ENCODE results near the gene LRBA.

LRBA gene

DNA sequence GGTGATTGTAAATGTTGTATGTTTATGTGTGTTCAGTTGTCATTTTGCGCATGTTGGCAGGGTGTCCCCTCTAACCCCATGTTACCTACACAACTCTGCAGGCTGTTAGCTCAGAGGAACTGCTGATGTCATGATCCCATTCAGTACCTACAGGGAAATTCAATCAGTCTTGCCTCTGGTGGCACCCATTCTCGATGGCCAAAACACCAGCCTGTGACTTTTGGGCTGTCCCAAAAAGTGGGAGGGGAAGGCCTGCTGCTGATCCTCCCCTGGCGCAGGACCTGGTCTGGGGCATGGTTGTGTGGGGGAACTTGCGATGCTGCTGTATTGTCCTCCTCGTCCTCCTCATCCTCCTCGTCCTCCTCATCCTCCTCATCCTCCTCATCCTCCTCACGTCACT, 762.3 kb downstream of the LRBA start:
- no peak for DNase-seq

DNA sequence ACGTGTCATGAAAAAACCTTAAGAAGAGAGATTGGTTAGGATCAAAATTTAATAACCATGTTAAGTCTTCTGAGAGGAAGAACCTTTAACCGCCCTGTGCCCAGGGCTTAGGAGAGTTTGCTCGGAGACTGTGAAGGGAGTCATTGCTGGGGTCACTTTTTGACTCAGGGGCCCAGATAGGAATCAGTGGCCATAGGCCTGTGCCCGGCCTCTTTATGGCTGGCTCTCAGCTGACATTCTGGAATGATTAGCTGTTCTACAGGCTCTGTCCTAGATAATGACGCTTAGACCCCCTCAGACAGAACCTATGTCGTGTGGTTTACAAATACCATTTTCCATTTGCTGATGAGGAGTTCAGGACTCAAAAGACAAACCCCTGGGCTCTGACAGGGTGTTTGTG, 762.8 kb downstream of the LRBA start:
- no peak for DNase-seq

DNA sequence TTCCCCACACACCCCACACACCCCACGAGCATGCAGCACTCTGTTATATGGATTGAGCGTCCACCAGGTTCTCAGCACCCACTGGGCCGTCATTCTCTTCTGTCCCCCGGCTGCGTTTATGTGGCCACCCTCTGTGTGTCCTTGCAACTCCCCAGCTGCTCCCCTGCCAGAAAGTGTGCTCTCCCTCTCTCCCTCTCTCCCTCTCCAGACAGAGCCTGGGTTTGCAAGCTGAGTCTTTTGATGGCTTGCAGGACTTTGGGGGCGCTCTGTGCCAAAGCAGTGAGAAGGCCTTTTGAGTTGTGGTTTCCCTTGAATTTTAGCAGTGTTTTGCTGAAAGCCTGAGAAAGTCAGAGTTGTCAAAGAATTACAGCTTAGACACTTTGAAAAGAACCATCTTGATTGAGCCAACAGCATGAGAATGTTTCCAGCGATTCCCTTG, 763.3 kb downstream of the LRBA start:
- DNase-seq, result no peak

DNA sequence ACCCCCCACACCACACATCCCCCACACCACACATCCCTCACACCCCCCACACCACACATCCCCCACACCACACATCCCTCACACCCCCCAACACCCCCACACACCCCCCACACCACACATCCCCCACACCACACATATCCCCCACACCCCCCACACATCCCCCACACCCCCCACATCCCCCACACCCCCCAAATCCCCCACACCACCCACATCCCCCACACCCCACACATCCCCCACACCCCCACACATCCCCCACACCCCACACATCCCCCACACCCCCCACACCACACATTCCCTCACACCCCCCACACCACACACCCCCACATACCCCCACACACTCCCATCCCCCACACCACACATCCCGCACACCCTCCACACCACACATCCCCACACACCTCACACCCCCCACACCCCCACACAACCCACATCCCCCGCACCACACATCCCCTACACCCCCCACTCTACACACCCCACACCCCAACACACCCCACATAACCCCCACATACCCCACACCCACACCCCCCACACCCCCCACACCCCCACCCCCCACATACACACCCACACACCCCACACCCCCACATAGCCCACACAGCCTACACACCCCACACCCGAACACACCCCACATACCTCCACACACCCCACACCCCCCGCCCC, 764.0 kb downstream of the LRBA start:
- DNase-seq, result no peak

DNA sequence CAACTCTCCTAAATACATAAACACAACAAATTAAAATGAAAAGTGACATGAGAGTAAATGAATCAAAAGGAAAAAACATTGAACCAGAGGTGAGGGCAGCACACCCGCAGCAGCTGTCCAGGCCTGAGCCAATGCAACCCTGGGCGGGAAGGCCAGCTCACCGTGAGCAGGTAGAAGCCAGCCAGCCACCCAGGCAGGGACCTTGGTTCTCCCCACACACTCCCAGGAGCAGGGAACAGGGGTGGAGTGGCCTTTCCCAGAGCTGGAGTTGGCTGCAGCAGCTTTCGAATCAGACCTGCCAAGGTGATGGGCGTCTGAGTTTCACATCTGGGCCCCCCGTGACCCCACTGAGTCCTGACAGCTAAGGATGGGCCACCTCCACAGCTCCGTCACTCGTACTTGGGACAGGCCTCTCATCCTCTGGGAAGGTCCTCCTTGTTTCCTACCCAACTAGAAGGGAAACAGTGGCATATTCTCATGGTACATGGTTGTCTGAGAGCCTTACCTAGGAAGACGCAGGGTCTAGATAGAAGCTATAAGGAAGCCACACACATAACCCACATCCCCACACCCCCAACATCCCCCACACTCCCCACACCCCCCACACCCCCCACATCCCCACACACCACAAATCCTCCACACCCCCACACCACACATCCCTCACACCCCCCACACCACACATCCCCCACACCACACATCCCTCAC, 764.6 kb downstream of the LRBA start:
- DNase-seq, result no peak

DNA sequence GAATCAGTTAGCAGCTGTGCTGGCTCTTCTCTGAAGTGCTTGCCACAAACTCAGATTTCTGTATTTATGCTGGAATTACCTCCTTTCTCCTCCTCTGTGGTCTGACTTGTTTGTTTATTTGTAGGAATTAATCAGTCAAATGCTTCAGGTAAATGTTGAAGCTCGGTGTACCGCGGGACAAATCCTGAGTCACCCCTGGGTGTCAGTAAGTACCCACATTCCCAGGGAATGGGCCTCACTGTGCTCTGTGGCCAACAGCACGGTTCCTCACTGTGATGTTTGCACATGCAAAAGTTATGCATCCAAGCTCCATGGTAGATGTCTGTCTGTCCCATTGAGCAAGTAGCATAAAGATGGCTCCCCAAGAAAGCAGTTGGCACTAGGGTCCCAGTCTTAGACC, 766.9 kb downstream of the LRBA start:
- DNase-seq, result no peak

DNA sequence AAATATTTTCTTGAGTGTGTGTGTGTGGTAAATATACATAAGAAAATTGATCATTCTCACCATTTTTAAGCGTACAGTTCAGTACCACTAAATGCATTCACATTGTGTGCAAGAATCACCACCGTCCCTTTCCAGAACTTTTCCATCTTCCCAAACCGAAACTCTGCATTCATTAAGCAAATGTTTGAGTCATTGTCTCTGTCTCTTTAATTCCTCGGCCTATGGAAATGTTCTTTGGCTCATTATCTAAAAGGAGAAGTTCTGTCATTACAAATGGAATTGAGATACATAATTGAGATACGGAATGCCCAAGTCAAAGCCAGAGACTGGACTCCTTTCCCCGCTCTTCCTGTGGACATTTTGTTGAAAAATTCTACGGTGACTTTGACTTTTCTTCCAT, 767.9 kb downstream of the LRBA start:
- no peak for DNase-seq

DNA sequence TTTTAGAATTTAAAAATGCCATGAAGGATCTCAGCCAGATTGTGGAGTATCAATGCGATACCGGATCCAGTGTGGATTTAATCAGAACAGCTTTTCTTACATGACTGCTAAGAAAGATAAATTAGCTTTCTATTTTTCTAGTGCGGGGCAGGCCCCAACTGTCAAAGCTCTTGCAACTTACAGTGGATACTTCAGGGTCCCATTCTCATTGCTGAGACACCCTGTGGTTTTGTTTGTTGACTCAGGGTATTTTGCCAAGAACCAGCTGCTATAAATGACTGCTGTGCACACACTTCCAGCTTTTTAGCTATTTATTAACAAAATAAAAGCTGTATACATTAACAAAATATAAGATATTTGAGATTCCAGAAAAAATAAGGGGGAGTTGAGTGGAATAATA, 770.5 kb downstream of the LRBA start:
- no peak for DNase-seq

DNA sequence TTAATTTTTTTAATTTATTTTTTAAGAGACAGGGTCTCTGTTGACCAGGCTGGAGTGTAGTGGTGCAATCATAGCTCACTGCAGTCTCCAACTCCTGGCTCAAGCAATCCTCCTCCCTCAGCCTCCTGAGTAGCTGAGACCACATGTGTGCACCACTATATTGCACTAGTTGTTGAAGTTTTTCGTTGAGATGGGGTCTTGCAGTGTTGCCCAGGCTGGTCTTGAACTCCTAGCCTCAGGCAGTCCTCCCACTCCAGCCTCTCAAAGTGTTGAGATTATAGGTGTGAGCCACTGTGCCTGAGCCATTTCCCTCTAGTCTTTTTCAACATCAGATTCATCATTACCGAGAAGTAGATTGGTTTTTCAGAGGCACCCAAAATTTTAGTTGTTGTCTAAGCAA, 771.2 kb downstream of the LRBA start:
- no peak for DNase-seq

DNA sequence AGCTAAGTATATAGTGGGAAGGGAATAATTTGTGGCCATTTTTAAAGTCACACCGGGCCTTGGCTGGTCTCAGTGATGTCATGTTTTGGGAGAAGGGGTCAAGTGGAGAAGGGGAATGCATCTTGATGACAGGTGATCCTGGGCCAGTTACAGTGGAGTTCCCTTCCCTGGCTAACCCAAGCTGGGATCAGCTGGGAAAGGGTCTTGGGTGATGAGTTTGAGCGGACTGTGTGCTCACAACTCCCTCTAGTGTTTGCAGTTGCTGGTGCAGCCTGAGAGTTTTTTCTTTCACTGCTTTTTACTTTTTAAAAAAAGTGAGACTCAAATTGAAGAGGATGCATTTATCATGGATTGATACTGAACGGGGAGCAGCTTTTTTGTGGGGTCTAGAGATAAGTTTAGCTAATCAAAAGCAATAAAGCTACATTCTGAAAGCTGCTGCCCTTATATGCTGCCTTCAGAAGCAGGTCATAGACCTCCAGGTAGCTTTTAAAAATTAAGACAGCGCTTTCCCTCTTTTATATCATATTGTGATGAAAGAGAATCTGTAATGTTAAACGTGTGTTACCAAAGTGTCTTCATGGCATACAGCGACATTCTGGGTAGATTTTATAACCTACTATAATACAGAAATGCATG, 772.1 kb downstream of the LRBA start:
- no peak for DNase-seq

DNA sequence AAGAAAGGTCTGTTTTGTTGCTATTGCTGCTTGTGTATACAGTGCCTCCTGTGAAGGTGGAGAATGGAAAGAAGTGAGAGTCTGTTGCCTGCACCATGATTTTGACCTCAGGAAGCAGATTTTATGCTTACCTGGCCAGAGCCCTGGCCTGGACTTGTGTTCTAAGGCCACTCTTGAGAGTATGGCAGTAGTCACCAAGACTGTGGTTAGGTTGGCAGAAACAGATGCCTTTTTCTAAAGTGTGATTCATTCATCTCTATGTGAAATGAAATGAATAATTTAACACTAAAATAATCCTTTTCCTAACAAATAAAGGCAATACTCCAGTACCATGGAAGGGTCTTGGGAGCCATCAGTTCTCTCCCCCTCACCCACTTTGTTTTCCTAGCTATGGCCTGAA, 775.1 kb downstream of the LRBA start:
- DNase-seq, result no peak

DNA sequence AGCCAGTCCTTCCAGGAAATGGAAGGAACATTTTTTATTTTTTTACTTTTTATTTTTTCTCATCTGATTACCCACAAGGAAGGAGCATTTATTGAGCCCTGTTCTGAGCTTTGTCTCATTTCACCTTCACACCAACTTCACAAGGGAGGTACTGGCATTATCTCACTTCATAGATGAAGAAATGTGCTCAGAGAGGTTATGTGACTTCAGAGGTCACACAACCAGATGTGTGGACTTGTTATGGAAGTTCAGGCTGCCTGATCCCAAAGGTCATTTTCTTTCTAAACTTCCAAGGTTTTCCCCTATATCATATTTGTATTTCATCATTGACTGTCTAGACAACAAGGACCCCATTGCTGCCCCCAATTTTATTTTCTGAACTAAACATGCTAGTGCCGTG, 776.5 kb downstream of the LRBA start:
- no peak for DNase-seq

DNA sequence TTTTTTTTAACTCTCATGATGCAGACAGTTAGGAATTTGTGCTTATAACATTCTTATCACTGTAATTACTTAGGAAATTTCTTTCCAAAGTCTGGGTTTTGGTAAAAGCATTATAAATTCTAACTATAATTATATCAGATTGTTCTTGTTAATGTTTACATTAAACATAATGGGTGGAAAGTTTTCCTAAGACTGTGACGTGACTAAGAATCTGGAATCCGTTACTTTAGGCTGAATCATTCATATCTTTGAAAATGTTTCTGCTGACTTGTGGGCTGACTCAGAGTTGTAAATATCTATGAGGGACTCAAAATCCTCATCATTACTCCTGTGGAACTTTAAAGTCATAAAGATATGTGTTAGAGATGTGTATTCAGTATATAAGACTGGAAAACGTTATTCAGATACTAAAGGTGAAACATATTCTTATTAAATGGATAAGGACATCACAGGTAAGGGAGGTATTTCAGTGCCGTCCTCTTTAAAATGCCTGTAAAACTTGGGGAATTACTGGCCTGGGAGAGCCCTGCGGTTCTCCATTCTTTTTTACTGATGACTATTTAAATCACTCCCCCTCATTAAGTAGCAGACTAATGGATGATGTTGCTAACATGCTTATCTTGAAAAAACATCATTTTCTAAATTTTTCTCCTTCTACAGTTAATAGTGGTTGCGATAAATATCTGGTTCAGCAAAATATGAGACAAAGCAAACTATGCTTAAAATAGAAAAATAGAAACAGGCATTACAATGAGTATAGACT, 777.8 kb downstream of the LRBA start:
- DNase-seq, result no peak

DNA sequence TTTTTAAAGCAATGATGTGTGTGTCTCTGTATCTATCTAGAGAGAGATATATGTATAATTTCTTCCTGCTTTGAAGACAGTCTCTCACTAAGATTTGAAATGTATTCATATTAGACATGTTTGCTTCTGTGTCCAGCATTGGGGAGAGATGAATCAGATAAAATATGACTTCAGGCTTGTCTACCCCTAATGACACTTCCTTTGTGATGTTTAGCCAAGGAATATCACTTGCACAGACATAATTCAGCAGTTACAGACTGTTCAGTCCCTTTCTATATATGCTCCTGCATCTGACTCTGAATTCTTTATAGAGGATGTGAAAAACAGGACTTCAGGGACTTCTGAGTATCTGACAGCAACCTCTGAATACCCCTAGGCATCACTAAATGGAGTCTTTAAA, 778.5 kb downstream of the LRBA start:
- no peak for DNase-seq

DNA sequence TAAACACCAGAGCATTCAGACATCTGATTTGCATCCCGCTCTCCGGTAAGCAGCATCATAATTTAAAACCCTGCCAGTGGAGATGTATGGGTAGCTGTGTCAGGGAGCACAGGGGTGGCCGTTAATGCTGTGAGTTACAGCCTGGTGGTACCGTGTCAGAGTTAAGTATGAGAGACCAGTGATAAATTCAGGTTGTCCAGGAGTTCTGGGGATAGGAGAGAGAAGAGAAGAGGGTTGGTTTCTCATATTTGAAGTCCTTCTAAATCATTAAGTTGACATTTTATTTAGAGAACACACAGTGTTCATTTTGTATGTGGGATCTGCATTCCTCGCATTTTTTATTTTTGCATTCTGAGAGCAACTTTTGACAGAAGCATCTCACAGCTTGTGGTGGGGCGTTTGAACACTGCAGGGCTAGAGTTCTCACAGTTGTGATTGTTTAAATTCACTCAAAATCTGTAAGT, 779.2 kb downstream of the LRBA start:
- DNase-seq, result no peak

DNA sequence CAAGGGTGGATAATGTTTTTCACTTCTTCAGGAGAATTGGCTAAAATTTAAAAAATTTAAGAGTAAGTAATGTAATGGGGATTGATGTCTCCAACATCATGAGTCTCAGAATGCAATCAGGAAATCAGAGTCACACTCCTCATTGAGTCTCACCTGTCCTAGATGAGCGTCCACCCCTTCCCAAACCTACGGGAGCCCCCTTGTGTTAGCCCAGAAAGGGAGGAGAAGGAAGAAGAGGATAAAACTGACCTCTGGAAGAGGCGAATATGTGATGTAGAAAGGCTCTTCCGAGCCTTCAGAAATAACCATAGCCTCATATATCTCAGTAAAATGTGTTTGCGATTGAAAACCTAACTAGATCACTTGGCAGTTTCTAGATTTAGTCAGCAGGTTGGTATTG, 779.8 kb downstream of the LRBA start:
- DNase-seq, result no peak

DNA sequence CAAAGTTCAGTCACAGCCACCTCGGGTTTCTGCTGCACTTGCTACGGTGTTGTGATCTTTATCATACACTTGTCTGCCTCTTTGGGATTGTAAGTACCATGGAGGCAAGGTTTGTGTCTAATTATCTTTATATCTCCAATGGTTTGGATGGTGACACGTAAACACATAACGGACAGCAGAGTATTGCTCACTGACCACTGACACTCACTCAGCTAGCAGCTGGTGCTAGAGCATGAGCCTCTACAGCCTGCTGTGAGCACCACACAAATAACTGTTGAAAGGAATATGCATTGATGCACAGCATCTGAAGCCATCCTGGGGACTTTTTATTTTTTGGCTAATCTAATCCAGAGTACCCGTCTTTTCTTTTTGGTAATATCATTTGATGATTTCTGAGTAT, 780.8 kb downstream of the LRBA start:
- no peak for DNase-seq

DNA sequence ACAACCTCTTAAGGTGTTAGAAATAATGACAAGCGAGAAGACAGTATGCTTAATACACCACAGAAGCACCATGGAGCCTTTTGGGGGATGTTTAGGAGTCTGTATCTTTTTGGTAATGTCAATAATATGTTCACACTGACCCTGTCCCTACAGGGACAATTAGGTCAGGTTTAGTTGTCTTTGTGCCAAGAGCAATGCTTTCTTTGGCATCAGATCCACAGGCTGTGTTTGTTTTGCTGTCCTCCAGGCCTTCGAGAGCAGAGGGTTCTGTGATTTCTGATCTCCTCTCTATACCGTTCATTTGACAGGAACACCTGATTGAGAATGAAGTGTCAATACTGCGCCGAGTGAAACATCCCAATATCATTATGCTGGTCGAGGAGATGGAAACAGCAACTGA, 783.1 kb downstream of the LRBA start:
- DNase-seq, result no peak

DNA sequence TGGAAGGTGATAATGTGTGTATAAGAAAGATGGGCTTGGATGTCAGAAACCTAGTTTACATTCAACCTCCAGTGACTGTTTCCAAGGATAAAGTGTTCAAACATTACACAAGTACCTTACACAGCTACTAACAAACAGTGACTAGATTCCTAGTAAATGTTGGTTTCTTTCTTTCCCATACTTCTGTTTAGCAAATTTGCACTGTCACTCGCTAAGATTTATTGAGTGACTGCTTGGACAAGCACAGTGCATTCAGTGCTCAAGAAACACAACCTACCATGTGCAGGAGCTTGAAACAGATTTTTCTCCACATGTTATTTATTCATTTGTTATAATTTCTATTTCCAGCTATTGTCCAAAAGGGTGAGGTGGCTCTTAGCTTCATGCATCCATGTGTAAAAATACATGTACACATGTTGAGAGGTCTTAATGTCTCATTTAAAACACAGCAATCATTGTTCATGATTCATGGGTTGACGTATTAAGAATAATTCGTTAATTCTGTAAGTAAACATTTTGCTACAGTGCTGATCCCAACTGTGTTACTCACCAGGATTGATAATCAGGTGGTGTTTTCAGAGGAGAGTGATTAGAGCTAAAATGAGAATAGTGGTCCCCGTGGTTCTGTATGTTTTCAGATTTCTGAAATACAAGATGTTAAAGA, 783.8 kb downstream of the LRBA start:
- DNase-seq, result no peak

DNA sequence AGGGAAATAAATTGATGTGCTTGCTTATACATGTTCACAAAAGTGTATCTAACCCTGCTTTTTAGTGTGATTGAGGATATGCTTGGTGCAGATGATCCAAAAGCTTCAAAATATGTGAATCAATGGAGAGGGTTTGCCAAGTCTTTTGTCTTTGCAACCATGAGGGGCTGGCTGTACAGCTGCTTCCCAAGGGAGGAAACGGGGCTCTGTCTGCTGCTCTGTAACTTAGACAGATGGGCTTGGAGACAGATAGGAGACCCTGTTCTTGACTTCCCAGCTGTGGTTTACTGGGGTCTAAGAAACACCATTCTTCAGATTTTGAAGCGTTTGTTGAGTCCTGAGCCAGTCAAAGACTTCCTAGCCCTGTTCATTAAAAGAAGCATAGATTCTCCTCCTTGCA, 784.5 kb downstream of the LRBA start:
- DNase-seq, result no peak

DNA sequence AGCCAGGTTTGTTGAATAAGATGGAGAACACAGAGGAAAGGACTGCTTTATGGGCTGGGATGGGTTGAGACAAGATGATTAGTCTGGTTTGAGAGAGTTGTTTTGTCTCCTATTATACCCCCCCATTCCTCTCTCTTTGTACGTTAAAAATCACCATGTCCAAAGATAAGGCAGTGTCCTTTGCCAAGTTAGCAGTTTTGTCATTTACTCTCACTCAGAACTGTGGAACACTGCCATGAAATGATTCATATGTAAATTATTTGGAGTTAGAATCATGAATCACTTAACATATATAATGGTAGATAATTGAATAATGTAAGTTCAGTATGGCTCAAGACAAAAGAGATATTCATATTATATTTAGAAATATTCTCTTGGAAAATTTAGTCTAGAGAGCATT, 785.6 kb downstream of the LRBA start:
- DNase-seq, result no peak

DNA sequence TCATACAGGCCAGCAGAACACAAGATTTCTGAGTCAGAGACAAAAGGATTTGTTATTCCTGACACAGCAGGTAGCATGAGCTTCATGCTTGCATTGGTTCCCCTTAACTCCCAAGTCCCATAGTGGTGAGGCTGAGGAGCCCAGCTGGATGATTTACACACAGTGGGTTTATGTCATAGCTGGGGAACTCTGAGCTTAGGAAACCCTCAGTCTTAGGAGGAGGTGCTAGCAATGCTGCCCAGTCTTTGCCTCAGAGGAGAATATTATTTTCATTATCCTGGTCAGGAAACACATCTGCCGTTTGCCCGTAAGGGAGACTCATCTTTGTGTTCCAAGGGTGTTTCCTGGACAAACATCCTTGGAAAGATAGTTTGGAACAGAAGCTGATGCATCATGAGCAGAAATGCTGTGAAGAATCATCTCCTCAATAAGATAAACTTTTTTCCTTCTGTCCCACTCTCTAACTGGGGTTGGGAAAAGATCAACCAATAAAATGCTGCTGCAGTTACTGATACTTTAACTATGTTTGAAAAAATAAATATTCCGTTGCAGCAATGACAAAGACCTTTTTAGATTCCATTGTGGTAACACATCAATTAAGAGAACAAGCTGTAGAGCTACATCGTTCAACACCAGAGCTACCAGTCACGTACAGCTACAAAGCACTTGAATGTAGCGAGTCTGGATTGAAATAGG, 790.0 kb downstream of the LRBA start:
- no peak for DNase-seq
